ENCODE measurements around the gene PHF10.

Gene PHF10

GRCh38 chr6:169678342-169678741 is 46.0 kb downstream of the PHF10 start:
- H3K4me3 ChIP-seq (ENCODE audit: low read depth, low read length), result no peak overlapping the region

- H3K4me3 ChIP-seq (ENCODE audit: low read depth, low read length), result no peak overlapping the region
Measured at GRCh38 chr6:169677096-169677495, 47.2 kb downstream of the PHF10 start.

GRCh38 chr6:169675011-169675410 is 49.3 kb downstream of the PHF10 start:
- H3K4me3 ChIP-seq (ENCODE audit: low read depth, low read length), result no peak overlapping the region

GRCh38 chr6:169671563-169671962 is 52.7 kb downstream of the PHF10 start:
- no peak overlapping the region for H3K4me3 ChIP-seq (ENCODE audit: low read depth, low read length)

- no peak overlapping the region for H3K4me3 ChIP-seq (ENCODE audit: low read depth, low read length)
Measured at GRCh38 chr6:169669889-169670288, 54.4 kb downstream of the PHF10 start.

- H3K4me3 ChIP-seq (ENCODE audit: low read depth, low read length), result no peak overlapping the region
Measured at GRCh38 chr6:169669147-169669546, 55.2 kb downstream of the PHF10 start.

- H3K4me3 ChIP-seq (ENCODE audit: low read depth, low read length), result no peak overlapping the region
Measured at GRCh38 chr6:169668203-169668847, 56.0 kb downstream of the PHF10 start.

- H3K4me3 ChIP-seq (ENCODE audit: low read depth, low read length), result no peak overlapping the region
Measured at GRCh38 chr6:169667716-169668115, 56.6 kb downstream of the PHF10 start.

- no peak overlapping the region for H3K4me3 ChIP-seq (ENCODE audit: low read depth, low read length)
Measured at GRCh38 chr6:169666441-169666840, 57.9 kb downstream of the PHF10 start.

GRCh38 chr6:169665289-169665688 is 59.0 kb downstream of the PHF10 start:
- no peak overlapping the region for H3K4me3 ChIP-seq (ENCODE audit: low read depth, low read length)

- no peak overlapping the region for H3K4me3 ChIP-seq (ENCODE audit: low read depth, low read length)
Measured at GRCh38 chr6:169664227-169664626, 60.1 kb downstream of the PHF10 start.

- no peak overlapping the region for H3K4me3 ChIP-seq (ENCODE audit: low read depth, low read length)
Measured at GRCh38 chr6:169663468-169663867, 60.8 kb downstream of the PHF10 start.

- H3K4me3 ChIP-seq (ENCODE audit: low read depth, low read length), result no peak overlapping the region
Measured at GRCh38 chr6:169661391-169661756, 62.9 kb downstream of the PHF10 start.

GRCh38 chr6:169660751-169661390 is 63.4 kb downstream of the PHF10 start:
- H3K4me3 ChIP-seq (ENCODE audit: low read depth, low read length), result no peak overlapping the region

GRCh38 chr6:169659820-169660610 is 64.3 kb downstream of the PHF10 start:
- H3K4me3 ChIP-seq (ENCODE audit: low read depth, low read length), result no peak overlapping the region

- no peak overlapping the region for H3K4me3 ChIP-seq (ENCODE audit: low read depth, low read length)
Measured at GRCh38 chr6:169657284-169657610, 67.1 kb downstream of the PHF10 start.

GRCh38 chr6:169656546-169657283 is 67.6 kb downstream of the PHF10 start:
- no peak overlapping the region for H3K4me3 ChIP-seq (ENCODE audit: low read depth, low read length)

- peak overlapping the region; percentile 14 for H3K4me3 ChIP-seq (ENCODE audit: low read depth, low read length)
Measured at GRCh38 chr6:169654598-169655391, 69.5 kb downstream of the PHF10 start.
